Liver (tissue), 9 donors: ENCODE results near the gene RO60. TPM values are rescaled to one million over a fixed set of nuclear protein-coding genes. Genes with fewer than 3 reads are reported as not detected.

Source experiments
- DNase-seq: peaks from one replicate; pipeline ENCODE4 v3.0.0-alpha.2; 2017; ENCODE audit warnings: low spot score
- H3K27ac ChIP-seq, 2 donors: one replicate each; pipeline ENCODE4 v1.7.0; 2013; ENCODE audit warnings: inconsistent platforms in 2 of 2, low read length in 2 of 2, control low read depth in 1 of 2, low read depth in 1 of 2, mild to moderate bottlenecking in 1 of 2
- H3K27me3 ChIP-seq, 4 donors: one replicate each; pipeline versions ENCODE4 v1.6.1 to v1.7.0; 2013; ENCODE audit warnings: low read length in 3 of 4, inconsistent platforms in 1 of 4, mild to moderate bottlenecking in 1 of 4, moderate library complexity in 1 of 4; ENCODE audit not compliant: control insufficient read depth in 4 of 4, insufficient read depth in 4 of 4
- H3K36me3 ChIP-seq, 4 donors: one replicate each; pipeline versions ENCODE4 v1.6.1 to v1.7.0; 2013; ENCODE audit warnings: low read length in 3 of 4, mild to moderate bottlenecking in 3 of 4, low read depth in 1 of 4, moderate library complexity in 1 of 4; ENCODE audit not compliant: control insufficient read depth in 4 of 4, insufficient read depth in 3 of 4
- H3K4me1 ChIP-seq, 4 donors: one replicate each; pipeline versions ENCODE4 v1.6.1 to v1.7.0; 2013; ENCODE audit warnings: low read length in 3 of 4, mild to moderate bottlenecking in 3 of 4, moderate library complexity in 1 of 4; ENCODE audit not compliant: control insufficient read depth in 4 of 4, insufficient read depth in 4 of 4
- H3K4me3 ChIP-seq, 3 donors: one replicate each; pipeline versions ENCODE4 v1.6.1 to v1.7.0; 2013; ENCODE audit warnings: low read length in 3 of 3, control low read depth in 1 of 3, low read depth in 1 of 3, mild to moderate bottlenecking in 1 of 3
- H3K9ac ChIP-seq, 2 donors: one replicate each; pipeline ENCODE4 v1.7.0; 2013; ENCODE audit warnings: low read length in 2 of 2, mild to moderate bottlenecking in 2 of 2, moderate library complexity in 2 of 2, control low read depth in 1 of 2, low read depth in 1 of 2
- H3K9me3 ChIP-seq, 4 donors: one replicate each; pipeline versions ENCODE4 v1.6.1 to v1.7.0; 2013; ENCODE audit warnings: low read length in 3 of 4; ENCODE audit not compliant: control insufficient read depth in 4 of 4
- EGR1 ChIP-seq, 2 donors: IDR thresholded peaks; 2 replicates each; pipeline ENCODE4 v1.6.1; 2016 to 2018; ENCODE audit warnings: antibody characterized with exemption in 2 of 2, low read depth in 2 of 2
- FOXA1 ChIP-seq: IDR thresholded peaks from 2 replicates; pipeline ENCODE4 v1.6.1; 2016; ENCODE audit warnings: antibody characterized with exemption
- FOXA2 ChIP-seq: IDR thresholded peaks from 2 replicates; pipeline ENCODE4 v1.6.1; 2016; ENCODE audit warnings: antibody characterized with exemption
- GABPA ChIP-seq, 2 donors: IDR thresholded peaks in 1 of 2; conservative IDR thresholded peaks in 1 of 2; 2 replicates each; pipeline ENCODE4 v1.6.1; 2016; ENCODE audit warnings: antibody characterized with exemption in 2 of 2, mild to moderate bottlenecking in 1 of 2, moderate library complexity in 1 of 2
- HNF4A ChIP-seq, 2 donors: conservative IDR thresholded peaks; 2 replicates each; pipeline ENCODE4 v1.6.1; 2016; ENCODE audit warnings: antibody characterized with exemption in 2 of 2, mild to moderate bottlenecking in 2 of 2
- HNF4G ChIP-seq: IDR thresholded peaks from 2 replicates; pipeline ENCODE4 v1.6.1; 2016; ENCODE audit warnings: antibody characterized with exemption
- JUND ChIP-seq, 2 donors: IDR thresholded peaks; 2 replicates each; pipeline ENCODE4 v1.6.1; 2016; ENCODE audit warnings: antibody characterized with exemption in 2 of 2
- NR2F2 ChIP-seq: IDR thresholded peaks from 2 replicates; pipeline ENCODE4 v1.6.1; 2016; ENCODE audit warnings: antibody characterized with exemption
- RAD21 ChIP-seq, 2 donors: IDR thresholded peaks; 2 replicates each; pipeline ENCODE4 v1.6.1; 2016; ENCODE audit warnings: antibody characterized with exemption in 2 of 2, mild to moderate bottlenecking in 2 of 2
- RXRA ChIP-seq, 2 donors: IDR thresholded peaks; 2 replicates each; pipeline ENCODE4 v1.6.1; 2017 to 2018; ENCODE audit warnings: antibody characterized with exemption in 2 of 2, mild to moderate bottlenecking in 1 of 2
- SP1 ChIP-seq: IDR thresholded peaks from 2 replicates; pipeline ENCODE4 v1.6.1; 2018; ENCODE audit warnings: antibody characterized with exemption, mild to moderate bottlenecking
- TAF1 ChIP-seq: conservative IDR thresholded peaks from 2 replicates; pipeline ENCODE4 v1.6.1; 2016; ENCODE audit warnings: antibody characterized with exemption, mild to moderate bottlenecking
- YY1 ChIP-seq: IDR thresholded peaks from 2 replicates; pipeline ENCODE4 v1.6.1; 2016; ENCODE audit warnings: antibody characterized with exemption, mild to moderate bottlenecking
- polyA plus RNA-seq, 2 donors: library from polyadenylated mRNA; stranded (reverse) in 1 of 2; unstranded in 1 of 2; fragments of 200-250 nt in 1 of 2; fragments of >200 nt in 1 of 2; fragmentation: Nextera tagmentation in 1 of 2; extraction: Ambion mirVana in 1 of 2; gene quantifications; one replicate each; pipeline versions ENCODE4 v1.2.1 to v1.2.3, GENCODE V29; 2013 to 2015
- total RNA-seq, 2 donors: library from RNA; depleted of rRNA; stranded (reverse); fragments of >200 nt; gene quantifications; one replicate each; pipeline ENCODE4 v1.2.3, GENCODE V29; 2014
- TF ChIP-seq, protein P1 (sequence below): IDR thresholded peaks from 2 replicates; pipeline ENCODE4 v1.6.1; 2016; ENCODE audit warnings: antibody characterized with exemption
- TF ChIP-seq, protein P2 (sequence below): IDR thresholded peaks from 2 replicates; pipeline ENCODE4 v1.6.1; 2016; ENCODE audit warnings: antibody characterized with exemption
- TF ChIP-seq, protein P3 (sequence below): IDR thresholded peaks from 2 replicates; pipeline ENCODE4 v1.6.1; 2016; ENCODE audit warnings: antibody characterized with exemption
- TF ChIP-seq, protein P4 (sequence below): fragments of 150-350 bp; IDR thresholded peaks from 2 replicates; pipeline ENCODE4 v1.5.1; 2017; ENCODE audit warnings: improper control_type of control experiment, low read depth, low read length; ENCODE audit not compliant: missing input control
- TF ChIP-seq, protein P5 (sequence below): IDR thresholded peaks from 2 replicates; pipeline ENCODE4 v1.6.1; 2016; ENCODE audit warnings: antibody characterized with exemption, mild to moderate bottlenecking
- donor health status: healthy.
- donor health status: healthy.
- donor health status: healthy.
- donor health status: healthy.
- donor health status: healthy.

Gene RO60
- total and polyA plus RNA-seq, 4 donors: 5.9 to 121 (median 34.9) TPM

DNA sequence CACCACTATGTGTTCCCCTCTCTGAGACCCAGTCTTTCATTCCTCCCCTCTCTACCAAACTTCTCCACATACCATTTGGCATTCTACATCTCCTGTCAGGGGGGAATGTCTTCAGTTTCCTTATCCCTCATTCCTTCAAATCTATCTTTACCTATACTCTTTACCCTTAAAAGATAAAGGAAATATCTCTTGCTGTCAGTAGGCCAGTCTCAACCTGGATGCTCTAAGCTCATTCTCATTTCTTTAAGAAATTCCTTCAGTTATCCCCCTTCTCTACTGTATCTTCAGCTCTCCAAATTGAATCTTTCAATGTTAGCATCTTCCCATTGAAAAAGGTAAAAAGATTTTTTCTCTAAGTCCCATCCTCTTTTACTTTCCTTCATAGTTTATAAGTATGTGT is 6.5 kb downstream of the RO60 start:
- H3K36me3 ChIP-seq: peaks cover 0 to 6% (median 0%) of the 10 kb centered on the region in 4 donors
- peaks cover 3 to 5% (median 4%) of the 10 kb centered on the region in 4 donors for H3K4me1 ChIP-seq
- H3K4me3 ChIP-seq: no peak overlapping the region
- TF ChIP-seq GABPA (IDR thresholded peaks at IDR 0.05 in 1 of 2, conservative IDR thresholded peaks at IDR 0.05 in 1 of 2) (no peak), HNF4G (no peak), RXRA (IDR thresholded peaks at IDR 0.05) (no peak), RAD21 (IDR thresholded peaks at IDR 0.05) (no peak), TAF1 (no peak), EGR1 (IDR thresholded peaks at IDR 0.05; ENCODE audit: low read depth in 2 of 2) (no peak), JUND (IDR thresholded peaks at IDR 0.05) (no peak), SP1 (no peak), HNF4A (conservative IDR thresholded peaks at IDR 0.05) (no peak), FOXA2 (no peak), FOXA1 (no peak), YY1 (no peak), NR2F2 (no peak)
- TF ChIP-seq, protein P1, sequence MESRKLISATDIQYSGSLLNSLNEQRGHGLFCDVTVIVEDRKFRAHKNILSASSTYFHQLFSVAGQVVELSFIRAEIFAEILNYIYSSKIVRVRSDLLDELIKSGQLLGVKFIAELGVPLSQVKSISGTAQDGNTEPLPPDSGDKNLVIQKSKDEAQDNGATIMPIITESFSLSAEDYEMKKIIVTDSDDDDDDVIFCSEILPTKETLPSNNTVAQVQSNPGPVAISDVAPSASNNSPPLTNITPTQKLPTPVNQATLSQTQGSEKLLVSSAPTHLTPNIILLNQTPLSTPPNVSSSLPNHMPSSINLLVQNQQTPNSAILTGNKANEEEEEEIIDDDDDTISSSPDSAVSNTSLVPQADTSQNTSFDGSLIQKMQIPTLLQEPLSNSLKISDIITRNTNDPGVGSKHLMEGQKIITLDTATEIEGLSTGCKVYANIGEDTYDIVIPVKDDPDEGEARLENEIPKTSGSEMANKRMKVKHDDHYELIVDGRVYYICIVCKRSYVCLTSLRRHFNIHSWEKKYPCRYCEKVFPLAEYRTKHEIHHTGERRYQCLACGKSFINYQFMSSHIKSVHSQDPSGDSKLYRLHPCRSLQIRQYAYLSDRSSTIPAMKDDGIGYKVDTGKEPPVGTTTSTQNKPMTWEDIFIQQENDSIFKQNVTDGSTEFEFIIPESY: no peak
- TF ChIP-seq, protein P2, sequence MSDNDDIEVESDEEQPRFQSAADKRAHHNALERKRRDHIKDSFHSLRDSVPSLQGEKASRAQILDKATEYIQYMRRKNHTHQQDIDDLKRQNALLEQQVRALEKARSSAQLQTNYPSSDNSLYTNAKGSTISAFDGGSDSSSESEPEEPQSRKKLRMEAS: no peak
- TF ChIP-seq, protein P3, sequence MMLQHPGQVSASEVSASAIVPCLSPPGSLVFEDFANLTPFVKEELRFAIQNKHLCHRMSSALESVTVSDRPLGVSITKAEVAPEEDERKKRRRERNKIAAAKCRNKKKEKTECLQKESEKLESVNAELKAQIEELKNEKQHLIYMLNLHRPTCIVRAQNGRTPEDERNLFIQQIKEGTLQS: no peak
- TF ChIP-seq, protein P4, sequence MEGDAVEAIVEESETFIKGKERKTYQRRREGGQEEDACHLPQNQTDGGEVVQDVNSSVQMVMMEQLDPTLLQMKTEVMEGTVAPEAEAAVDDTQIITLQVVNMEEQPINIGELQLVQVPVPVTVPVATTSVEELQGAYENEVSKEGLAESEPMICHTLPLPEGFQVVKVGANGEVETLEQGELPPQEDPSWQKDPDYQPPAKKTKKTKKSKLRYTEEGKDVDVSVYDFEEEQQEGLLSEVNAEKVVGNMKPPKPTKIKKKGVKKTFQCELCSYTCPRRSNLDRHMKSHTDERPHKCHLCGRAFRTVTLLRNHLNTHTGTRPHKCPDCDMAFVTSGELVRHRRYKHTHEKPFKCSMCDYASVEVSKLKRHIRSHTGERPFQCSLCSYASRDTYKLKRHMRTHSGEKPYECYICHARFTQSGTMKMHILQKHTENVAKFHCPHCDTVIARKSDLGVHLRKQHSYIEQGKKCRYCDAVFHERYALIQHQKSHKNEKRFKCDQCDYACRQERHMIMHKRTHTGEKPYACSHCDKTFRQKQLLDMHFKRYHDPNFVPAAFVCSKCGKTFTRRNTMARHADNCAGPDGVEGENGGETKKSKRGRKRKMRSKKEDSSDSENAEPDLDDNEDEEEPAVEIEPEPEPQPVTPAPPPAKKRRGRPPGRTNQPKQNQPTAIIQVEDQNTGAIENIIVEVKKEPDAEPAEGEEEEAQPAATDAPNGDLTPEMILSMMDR: no peak
- TF ChIP-seq, protein P5, sequence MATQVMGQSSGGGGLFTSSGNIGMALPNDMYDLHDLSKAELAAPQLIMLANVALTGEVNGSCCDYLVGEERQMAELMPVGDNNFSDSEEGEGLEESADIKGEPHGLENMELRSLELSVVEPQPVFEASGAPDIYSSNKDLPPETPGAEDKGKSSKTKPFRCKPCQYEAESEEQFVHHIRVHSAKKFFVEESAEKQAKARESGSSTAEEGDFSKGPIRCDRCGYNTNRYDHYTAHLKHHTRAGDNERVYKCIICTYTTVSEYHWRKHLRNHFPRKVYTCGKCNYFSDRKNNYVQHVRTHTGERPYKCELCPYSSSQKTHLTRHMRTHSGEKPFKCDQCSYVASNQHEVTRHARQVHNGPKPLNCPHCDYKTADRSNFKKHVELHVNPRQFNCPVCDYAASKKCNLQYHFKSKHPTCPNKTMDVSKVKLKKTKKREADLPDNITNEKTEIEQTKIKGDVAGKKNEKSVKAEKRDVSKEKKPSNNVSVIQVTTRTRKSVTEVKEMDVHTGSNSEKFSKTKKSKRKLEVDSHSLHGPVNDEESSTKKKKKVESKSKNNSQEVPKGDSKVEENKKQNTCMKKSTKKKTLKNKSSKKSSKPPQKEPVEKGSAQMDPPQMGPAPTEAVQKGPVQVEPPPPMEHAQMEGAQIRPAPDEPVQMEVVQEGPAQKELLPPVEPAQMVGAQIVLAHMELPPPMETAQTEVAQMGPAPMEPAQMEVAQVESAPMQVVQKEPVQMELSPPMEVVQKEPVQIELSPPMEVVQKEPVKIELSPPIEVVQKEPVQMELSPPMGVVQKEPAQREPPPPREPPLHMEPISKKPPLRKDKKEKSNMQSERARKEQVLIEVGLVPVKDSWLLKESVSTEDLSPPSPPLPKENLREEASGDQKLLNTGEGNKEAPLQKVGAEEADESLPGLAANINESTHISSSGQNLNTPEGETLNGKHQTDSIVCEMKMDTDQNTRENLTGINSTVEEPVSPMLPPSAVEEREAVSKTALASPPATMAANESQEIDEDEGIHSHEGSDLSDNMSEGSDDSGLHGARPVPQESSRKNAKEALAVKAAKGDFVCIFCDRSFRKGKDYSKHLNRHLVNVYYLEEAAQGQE: no peak
- no peak for DNase-seq
- no peaks in the 10 kb centered on the region for H3K9me3 ChIP-seq
- H3K9ac ChIP-seq: no peak overlapping the region
- no peak overlapping the region for H3K27ac ChIP-seq
- H3K27me3 ChIP-seq: no peaks in the 10 kb centered on the region
